Stomach (tissue), 4 donors: ENCODE results near the gene KITLG.

Experiments
- CTCF ChIP-seq, 7 experiments: fragments of 450-650 bp in 4 of 7; fragments of 200-600 bp in 3 of 7; sonication (generic) in 3 of 7; IDR thresholded peaks; one replicate each; pipeline ENCODE4 v1.5.1; 2016 to 2019; ENCODE audit warnings: antibody characterized with exemption in 7 of 7, control low read depth in 2 of 7, mild to moderate bottlenecking in 1 of 7
- POLR2A ChIP-seq, 4 donors: fragments of 450-650 bp; IDR thresholded peaks; one replicate each; pipeline ENCODE4 v1.6.1; 2016; ENCODE audit warnings: antibody characterized with exemption in 4 of 4, control low read depth in 2 of 4, mild to moderate bottlenecking in 1 of 4, moderate library complexity in 1 of 4

- TF ChIP-seq POLR2A (IDR thresholded peaks at IDR 0.05) (no peak), CTCF (IDR thresholded peaks at IDR 0.05) (no peak)
Measured at GRCh38 chr12:88578276-88579160, 1.8 kb downstream of the KITLG start.
